GM19372 (cell line): ENCODE measurements around the gene CDRT15L2.
"Not testable (repeated sequence)": the region's sequence is repeated elsewhere in the genome, so short reads cannot be mapped to it uniquely, and the experiment has no call there.

Experiments
- ATAC-seq: cut with Tn5 transposase; IDR thresholded peaks from one replicate; pipeline ENCODE4 v1.9.1; 2021; ENCODE audit warnings: mild to moderate bottlenecking, low read depth, moderate library complexity; ENCODE audit not compliant: unreplicated experiment

Gene CDRT15L2

DNA sequence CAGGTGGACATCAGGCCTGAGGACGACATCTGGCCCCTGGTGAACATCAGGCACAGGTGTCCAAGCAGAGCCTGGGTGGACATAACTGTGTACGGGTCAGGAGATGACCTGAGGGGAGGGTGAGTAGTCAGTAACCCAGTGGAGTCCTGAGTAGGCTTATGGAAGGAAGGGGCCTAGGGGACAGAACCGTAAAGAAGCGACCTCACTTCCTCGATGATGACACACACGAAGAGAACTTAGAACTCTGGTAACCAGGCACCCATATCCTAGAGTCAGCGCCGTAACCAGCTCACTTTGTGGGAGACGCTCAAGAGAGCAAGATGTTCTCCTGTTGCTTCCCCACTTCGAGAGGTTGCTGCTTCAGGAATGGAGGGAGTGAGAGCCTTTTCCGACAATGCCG lies at the start of gene CDRT15L2:
CDRT15L2 (plus strand) TSS at position 301 of the 400 bp plus-strand sequence; CDS start at position 321, 20 bp downstream.
- ATAC-seq, result not testable (repeated sequence)

DNA sequence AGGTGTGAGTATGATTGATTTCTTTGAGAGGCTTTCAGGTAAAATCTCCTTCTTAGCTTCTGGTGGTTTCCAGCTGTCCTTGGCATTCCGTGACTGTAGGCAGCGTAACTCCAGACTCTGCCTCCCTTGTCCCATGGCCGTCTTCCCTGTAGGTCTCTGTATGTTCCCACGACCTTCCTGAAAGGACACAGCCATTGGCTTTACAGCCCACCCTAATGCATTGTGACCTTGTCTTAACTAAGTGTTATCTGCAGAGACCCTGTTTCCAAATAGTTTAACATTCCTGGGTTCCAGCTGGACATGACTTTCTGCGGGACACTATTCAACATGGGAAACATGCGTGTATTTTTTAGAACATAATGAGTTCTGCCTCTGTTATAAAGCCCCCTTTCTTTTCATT lies 49.4 kb upstream of the CDRT15L2 start:
- ATAC-seq, result not testable (repeated sequence)

DNA sequence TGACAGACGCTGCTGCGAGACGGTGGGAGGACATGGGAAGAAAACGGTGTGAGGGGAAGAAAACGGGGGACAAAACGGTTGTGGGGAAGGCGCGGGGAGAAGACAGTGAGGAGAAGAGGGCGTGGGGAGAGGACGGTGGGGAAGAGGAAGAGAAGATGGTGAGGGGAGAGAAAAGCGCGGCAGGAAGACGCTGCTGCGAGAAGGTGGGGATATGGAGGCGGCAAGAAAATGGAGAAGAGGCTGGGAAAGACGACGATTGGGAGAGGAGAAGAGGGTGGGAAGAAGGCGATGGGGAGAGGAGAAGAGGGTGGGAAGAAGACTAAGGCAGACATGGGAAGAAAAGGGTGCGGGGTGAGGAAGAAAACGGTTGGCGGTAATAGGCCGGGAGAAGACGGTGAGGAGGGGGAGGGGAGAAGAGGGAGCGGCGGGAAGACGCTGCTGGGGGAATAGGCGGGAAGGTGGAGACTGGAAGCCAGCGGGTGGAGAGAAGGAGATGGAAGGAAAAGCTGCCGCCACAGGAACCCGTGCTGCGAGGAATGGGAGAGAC lies 46.9 kb upstream of the CDRT15L2 start:
- ATAC-seq, result not testable (repeated sequence)

- ATAC-seq, result not testable (repeated sequence)
These were observed 46.3 kb upstream of the CDRT15L2 start for GRCh38 chr17:20533206-20533605.

- ATAC-seq, result not testable (repeated sequence)
These were observed 44.6 kb upstream of the CDRT15L2 start for GRCh38 chr17:20534711-20535550.

GRCh38 chr17:20540414-20540813 lies 39.1 kb upstream of the CDRT15L2 start:
- ATAC-seq, result peak; percentile 76

GRCh38 chr17:20540865-20541264 lies 38.7 kb upstream of the CDRT15L2 start:
- not testable (repeated sequence) for ATAC-seq

DNA sequence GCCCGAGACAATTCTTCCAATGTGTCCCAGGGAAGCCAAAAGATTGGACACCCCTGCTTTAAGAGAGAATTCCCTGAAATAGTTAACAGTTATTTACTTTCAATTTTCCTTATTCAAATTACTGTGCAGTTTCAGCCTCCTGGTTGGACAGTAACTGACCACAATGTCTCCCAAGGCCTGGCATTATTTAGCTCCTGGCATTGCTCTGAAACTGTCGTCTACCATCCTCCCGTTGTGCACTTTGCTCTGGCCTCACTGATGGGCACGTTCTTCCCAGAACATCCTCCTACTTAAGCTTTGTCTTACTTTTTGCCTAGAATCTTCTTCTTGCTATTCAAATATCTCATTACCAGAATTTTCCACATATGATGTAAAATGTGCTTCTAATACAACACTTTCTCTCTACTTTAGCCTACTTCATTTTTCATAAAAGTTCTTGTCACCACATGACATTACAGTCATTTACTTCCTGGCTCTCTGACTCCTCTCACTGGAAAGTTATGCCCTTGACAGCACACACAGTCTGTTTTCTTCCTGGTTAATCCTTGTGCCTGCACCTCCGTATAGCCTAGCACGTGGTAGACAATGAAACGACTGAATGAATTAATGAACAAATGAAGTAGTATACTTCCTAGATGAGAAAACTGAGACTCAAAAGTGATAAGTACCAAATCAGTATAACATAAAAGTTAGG lies 37.5 kb upstream of the CDRT15L2 start:
- not testable (repeated sequence) for ATAC-seq

GRCh38 chr17:20547923-20548322 lies 31.6 kb upstream of the CDRT15L2 start:
- ATAC-seq, result not testable (repeated sequence)

DNA sequence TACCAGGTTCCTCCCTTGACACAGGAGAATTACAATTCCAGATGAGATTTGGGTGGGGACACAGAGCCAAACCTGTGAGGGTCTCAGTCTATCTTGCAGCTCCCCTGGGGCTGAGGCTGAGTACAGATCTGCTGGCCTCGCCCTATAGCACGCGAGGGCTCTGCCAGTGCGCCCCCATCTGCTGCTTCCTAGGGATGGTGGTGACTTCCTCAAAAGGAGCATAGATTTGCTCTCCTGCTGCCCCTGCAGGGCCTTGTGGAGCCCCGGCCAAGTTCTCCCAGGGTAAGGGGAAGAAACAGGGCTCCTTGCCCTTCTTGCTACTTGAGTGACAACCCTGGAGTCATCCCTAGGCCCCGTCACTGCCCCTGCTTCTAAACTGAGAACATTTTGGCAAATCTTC lies 26.6 kb upstream of the CDRT15L2 start:
- ATAC-seq, result not testable (repeated sequence)

DNA sequence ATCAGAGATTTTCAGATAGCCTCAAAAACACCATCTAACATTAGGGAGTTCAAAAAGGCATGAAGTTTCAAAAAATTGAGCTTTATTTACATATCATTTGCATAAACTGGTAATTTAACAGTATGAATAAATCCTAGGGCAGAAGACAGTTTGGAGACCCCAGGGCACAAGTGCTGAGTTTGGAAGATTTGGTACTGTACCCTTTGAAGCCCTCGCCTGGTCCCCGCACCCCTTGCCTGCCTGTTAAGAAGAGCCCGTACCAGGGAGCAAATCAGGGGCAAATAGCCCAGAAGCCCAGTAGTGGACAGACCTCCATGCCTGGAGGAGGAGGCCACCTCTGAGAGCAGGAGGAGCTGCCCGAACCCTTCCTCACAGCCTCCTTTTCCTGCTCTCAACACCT lies 24.8 kb upstream of the CDRT15L2 start:
- ATAC-seq, result not testable (repeated sequence)

DNA sequence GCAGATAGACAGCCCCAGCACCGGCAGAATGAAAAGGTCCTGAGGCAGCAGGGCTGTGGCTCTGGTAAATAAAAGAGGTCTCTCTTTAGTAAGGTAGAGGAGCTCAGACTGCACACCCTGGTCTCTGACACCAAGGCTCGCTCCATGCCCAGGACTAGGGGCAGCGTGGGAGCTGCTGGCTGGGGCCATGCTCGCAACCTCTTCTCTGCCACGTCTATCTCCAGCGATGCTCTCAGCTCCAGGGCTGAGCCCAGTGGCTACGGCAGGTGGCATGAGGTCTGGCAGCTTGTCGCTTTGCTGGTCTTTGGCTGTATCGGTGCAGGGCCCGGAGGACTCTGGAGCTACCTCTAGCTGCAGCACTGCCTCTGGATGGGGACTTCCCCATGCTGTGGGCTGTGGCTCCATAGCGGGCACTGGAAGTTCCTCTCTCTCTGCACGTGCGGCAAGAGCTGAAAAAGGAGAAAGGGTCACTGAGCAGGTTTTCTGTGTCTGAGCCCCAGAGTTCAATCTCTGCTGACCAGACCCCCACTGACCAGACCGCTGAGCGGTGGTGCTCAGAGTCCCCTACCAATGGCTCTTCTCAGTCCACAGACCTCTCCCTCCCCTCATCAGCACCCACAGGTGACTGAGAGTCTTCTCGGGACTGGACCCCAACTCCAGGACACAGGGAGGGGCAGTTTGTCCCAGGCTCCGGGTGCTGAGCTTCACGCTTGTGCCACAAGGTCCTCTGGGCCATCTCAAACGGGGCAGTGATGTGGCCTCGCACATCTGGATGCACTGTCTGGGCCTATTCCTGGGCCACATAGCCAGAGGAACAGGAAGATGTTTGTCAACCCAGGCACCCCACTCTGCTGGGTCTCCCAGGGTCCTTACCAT lies 24.2 kb upstream of the CDRT15L2 start:
- not testable (repeated sequence) for ATAC-seq

- ATAC-seq, result not testable (repeated sequence)
These were observed 21.4 kb upstream of the CDRT15L2 start for GRCh38 chr17:20558096-20558495.

DNA sequence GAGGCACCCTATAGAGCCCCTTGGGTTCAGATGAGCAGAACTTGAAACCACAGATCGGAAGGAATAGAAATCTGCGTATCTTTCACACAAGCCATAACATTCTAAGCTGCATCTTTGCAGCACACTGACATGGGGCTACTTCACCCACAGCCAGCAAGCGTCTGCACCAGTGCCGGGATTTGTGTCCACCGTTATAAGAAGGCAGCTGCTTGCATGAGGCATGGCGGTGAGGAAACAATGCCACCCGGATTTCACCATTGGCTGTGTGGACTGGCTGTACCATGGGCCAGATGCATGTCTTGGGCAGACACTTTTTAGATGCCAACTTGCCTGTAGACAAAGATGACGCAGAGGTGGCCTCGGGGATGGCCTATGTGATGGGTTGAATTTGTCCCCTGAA lies 20.5 kb upstream of the CDRT15L2 start:
- not testable (repeated sequence) for ATAC-seq

DNA sequence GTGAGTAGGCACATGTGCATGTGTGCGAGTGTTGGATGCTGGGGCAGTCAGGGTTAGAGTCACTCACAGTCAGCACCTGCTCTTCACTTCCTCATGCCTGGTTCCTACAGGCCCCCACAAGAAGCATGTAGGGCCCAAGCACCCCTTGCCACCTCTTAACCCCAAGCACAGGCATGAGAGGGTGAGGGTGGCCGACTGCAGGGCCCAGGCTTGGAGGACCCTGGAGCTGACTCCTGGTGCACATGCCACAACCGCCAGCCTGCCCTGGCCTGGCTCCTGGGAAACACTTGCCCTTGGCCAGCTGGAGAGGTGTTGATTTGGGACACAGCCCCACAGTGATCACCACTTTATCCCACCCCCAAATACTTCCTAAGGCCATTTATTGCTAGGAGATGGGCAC lies 16.9 kb upstream of the CDRT15L2 start:
- ATAC-seq, result no peak

- not testable (repeated sequence) for ATAC-seq
These were observed 14.3 kb upstream of the CDRT15L2 start for GRCh38 chr17:20565245-20565644.

DNA sequence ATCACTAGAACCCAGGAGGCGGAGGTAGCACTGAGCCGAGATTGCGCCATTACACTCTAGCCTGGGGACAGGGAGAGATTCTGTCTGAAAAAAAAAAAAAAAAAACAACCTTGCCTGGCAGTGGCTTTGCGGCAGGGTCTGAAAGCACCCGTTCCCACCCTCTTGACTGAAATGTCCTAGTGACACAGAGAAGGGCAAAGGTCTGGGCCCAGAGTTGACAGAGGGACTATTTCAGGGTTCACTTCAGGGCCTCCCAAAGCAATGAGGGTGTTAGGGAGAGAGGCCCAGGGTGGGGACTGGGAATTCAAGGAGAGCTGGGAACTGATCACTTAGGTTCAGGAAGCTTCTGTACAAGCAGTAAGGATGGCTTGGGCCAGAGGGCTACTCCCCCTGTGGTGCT lies 13.8 kb upstream of the CDRT15L2 start:
- no peak for ATAC-seq

GRCh38 chr17:20566736-20567135 lies 12.8 kb upstream of the CDRT15L2 start:
- ATAC-seq, result not testable (repeated sequence)

DNA sequence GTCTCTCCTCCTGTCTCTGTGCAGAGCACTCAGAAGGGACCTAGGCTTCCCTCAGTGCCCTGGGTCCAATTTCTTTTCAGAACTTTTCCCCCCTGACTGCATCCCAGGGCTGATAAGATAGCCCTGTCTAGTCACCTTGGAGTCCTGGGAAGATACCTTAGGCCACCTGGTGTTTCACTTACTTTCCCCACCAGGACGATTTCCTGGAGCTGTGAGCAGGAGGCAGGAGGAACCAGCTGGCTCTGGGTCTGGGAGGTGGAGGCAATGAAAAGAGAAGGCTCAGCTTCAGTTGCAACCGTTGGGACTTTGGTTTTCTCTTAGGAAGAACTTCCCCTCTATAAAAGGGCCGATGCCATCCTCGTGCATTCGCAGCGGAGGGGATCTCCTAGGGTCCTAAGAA lies 12.1 kb upstream of the CDRT15L2 start:
- ATAC-seq, result not testable (repeated sequence)

DNA sequence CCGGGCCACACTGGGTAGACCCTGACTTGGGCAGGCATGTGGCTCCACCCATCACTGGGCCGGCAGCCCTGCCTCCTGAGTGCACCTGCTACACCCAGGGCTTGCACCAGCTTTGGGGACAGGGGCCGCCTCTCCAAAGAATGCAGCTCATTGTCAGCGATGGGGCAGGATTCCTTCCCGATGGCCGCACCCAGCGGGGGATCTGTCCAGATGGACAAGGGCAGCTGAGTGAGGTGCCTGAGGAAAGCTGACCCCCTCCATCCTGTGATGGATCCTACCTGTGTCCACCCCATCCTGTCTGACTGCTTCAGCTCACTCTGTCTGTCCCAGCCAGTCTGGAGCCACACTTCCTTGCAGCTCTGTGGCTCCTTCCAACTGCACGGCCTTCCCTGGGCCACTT lies 10.9 kb upstream of the CDRT15L2 start:
- not testable (repeated sequence) for ATAC-seq
